ENCODE data around the gene UBL5. TPM values are rescaled to one million over a fixed set of nuclear protein-coding genes. Genes with fewer than 3 reads are reported as not detected.
"Not testable (repeated sequence)": the region's sequence is repeated elsewhere in the genome, so short reads cannot be mapped to it uniquely, and the experiment has no call there.

Gene UBL5
- total RNA-seq, 1 donor = 197 TPM

GRCh38 chr19:9834726-9835506 lies 7.2 kb downstream of the UBL5 start, which contains the start of gene PIN1:
TSS of gene PIN1 (plus strand) at chr19:9835318. CDS start at chr19:9835345, 27 bp downstream.
- peak within 1 kb of the TSS; percentile 83 for H3K4me3 ChIP-seq (ENCODE audit: low read depth, low read length)
- TF ChIP-seq CTCF (IDR thresholded peaks at IDR 0.05; ENCODE audit: insufficient read depth, low read depth, low read length) = peak; percentile 54

GRCh38 chr19:9835507-9835949 lies 7.8 kb downstream of the UBL5 start:
- H3K4me3 ChIP-seq (ENCODE audit: low read depth, low read length) = peak overlapping the region; percentile 83
- TF ChIP-seq CTCF (IDR thresholded peaks at IDR 0.05; ENCODE audit: insufficient read depth, low read depth, low read length) = no peak
- no peak for DNase-seq (ENCODE audit: low read depth)

More at GRCh38 chr19:9834726-9835506, 7.2 kb downstream of the UBL5 start, which contains the start of gene PIN1:
- peak; percentile 98 for DNase-seq (ENCODE audit: low read depth)

GRCh38 chr19:9836021-9836420 lies 8.3 kb downstream of the UBL5 start:
- TF ChIP-seq CTCF (IDR thresholded peaks at IDR 0.05; ENCODE audit: insufficient read depth, low read depth, low read length) = no peak
- peak overlapping the region; percentile 83 for H3K4me3 ChIP-seq (ENCODE audit: low read depth, low read length)
- peak; percentile 24 for DNase-seq (ENCODE audit: low read depth)

GRCh38 chr19:9838324-9838723 lies 10.6 kb downstream of the UBL5 start:
- no peak for TF ChIP-seq CTCF (IDR thresholded peaks at IDR 0.05; ENCODE audit: insufficient read depth, low read depth, low read length)
- DNase-seq (ENCODE audit: low read depth) = no peak
- H3K4me3 ChIP-seq (ENCODE audit: low read depth, low read length) = no peak overlapping the region

DNA sequence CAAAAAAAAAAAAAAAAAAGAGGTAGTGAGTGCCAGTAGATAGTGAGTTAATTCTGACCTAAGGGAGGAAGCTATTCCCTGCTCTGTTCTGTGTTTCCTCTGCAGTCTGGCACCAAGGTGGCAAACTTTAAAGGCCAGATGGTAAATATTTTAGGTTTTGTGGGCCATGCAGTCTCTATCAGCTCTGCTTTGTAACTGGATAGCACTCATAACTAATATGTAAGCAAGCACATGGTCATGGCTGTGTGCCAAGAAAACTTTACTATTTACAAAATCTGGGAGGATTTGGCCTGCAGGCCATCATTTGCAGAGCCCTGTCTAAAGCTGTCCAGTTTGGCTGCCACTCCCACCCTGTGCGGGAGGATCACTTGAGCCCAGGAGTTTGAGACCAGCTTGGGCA lies 11.7 kb downstream of the UBL5 start:
- no peak overlapping the region for H3K4me3 ChIP-seq (ENCODE audit: low read depth, low read length)
- peak; percentile 90 for DNase-seq (ENCODE audit: low read depth)
- no peak for TF ChIP-seq CTCF (IDR thresholded peaks at IDR 0.05; ENCODE audit: insufficient read depth, low read depth, low read length)

DNA sequence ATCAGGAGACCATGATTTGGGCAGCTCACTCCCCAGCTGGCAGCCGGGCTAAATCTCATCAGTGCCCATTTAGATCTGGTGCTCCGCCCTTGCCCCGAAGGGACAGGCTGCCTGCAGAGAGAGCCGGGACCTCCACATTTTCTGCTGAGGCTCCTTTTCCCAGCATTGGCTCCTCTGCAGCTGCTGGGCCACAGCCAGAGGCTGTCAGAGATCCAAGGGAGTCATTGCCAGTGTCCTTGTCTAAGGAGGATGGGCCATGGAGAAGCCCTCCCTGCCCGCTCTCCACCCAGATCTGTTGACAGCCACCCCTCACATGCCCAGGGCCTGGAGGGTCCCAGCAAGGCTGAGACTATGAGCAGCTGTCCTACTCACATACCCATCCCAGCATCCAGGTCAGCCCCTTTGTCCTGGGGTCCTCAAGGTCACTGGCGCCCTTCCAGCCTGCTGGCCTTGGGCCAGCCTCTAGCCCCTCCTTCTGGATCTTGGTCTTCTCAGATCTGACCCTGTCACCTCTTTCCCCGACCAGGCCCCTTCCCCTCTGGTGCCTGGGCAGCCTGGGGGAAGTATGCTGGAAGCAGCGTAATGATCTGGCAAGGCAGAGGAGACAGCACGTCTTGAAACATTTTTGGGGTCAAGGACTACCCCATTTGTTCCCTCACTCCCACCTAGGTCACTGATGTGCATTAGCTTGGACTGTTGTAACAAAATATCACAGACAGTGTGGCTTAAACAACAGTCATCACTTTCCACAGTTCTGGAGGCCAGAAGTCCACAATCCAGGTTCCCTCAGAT lies 15.3 kb downstream of the UBL5 start:
- TF ChIP-seq CTCF (IDR thresholded peaks at IDR 0.05; ENCODE audit: insufficient read depth, low read depth, low read length) = no peak
- H3K4me3 ChIP-seq (ENCODE audit: low read depth, low read length) = no peak overlapping the region
- DNase-seq (ENCODE audit: low read depth) = no peak

DNA sequence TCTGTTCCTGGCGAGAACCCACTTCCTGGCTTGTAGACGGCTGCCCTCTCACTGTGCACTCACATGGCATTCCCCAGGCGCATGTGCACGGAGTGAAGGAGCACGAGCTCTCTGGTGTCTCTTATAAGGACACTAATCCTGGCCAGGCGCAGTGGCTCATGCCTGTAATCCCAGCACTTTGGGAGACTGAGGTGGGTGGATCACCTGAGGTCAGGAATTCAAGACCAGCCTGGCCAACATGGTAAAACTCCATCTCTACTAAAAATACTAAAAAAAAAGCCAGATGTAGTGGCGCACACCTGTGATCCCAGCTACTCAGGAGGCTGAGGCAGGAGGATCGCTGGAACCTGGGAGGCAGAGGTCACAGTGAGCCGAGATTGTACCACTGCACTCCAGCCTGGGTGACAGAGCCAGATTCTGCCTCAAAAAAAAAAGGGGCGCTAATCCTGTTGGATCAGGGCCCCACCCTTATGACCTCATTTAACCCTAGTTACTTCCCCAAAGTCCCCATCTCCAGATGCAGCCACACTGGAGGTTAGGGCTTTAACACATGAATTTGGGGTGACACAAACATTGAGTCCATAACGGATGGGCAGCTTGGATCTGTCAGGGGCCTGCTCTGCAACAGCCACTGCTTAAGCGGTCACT lies 16.0 kb downstream of the UBL5 start:
- not testable (repeated sequence) for H3K4me3 ChIP-seq (ENCODE audit: low read depth, low read length); DNase-seq (ENCODE audit: low read depth)
